ENCODE results near the gene INTS11. TPM values are rescaled to one million over a fixed set of nuclear protein-coding genes. Genes with fewer than 3 reads are reported as not detected.

Gene INTS11
- total and polyA plus RNA-seq, 2 experiments from 2014 or later, result 102 to 161 TPM

DNA sequence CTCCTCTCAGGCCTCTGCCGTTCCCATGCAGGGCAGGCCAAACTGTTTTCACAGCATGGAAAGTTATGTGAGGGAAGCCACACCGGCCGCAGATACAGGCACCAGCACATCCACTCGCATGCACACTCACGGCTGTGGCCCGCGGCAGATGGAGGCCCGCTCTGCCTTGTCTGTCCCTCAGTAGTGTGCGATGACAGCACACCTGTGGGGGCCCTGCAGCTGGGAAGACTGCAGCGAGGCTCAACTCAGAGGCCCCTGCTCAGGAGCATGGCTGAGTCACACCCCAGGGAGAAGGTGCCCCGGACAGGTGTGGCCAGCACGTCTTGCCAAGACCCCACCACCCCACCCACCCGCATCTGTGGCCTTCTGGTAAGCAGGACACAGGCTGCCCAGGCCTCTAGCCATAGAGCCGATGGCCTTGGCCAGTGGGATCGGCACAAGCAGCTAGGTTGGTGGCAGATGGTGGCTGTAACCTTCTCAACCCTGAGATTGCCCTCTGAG lies 49.5 kb downstream of the INTS11 start:
- Histone ChIP-seq H2AFZ (no peak overlapping the region), H3K4me3 (no peak overlapping the region), H3K4me2 (no peak overlapping the region), H3K4me1 (ENCODE audit: insufficient read depth) (no peaks in the 10 kb centered on the region; the same call in 1 of the 2 replicates), H3K27me3 (ENCODE audit: insufficient read depth) (no peaks in the 10 kb centered on the region), H3K79me2 (replicated peaks; ENCODE audit: insufficient read depth) (peaks cover 33% of the 10 kb centered on the region), H3K27ac (ENCODE audit: low read depth) (no peak overlapping the region), H4K20me1 (replicated peaks; ENCODE audit: insufficient read depth) (peaks cover 13% of the 10 kb centered on the region), H3K36me3 (ENCODE audit: insufficient read depth) (no peaks in the 10 kb centered on the region), H3F3A (replicated peaks; ENCODE audit: low read depth) (no peaks in the 10 kb centered on the region), H3K9me2 (ENCODE audit: insufficient read depth) (no peaks in the 10 kb centered on the region)
- no peak for DNase-seq (ENCODE audit: low spot score)
- Mint-ChIP-seq H3K4me1 (peaks cover 25% of the 10 kb centered on the region), H3K27ac (no peak overlapping the region), H3K9me3 (peaks cover 3% of the 10 kb centered on the region; the same call in 1 of the 3 replicates), H3K27me3 (ENCODE audit: insufficient read depth, low read depth, poor library complexity) (peaks cover 18% of the 10 kb centered on the region), H3K36me3 (ENCODE audit: low read depth) (peaks cover 11% of the 10 kb centered on the region; the same call in 2 of the 3 replicates), H3K4me3 (peak overlapping the region; percentile 66)
- TF ChIP-seq JUNB (IDR thresholded peaks at IDR 0.05; ENCODE audit: unreplicated experiment), result no peak
- ATAC-seq, result no peak

- Mint-ChIP-seq H3K4me3 (peak overlapping the region; percentile 66), H3K4me1 (peaks cover 25% of the 10 kb centered on the region), H3K36me3 (ENCODE audit: low read depth) (peaks cover 11% of the 10 kb centered on the region; the same call in 2 of the 3 replicates), H3K9me3 (peaks cover 3% of the 10 kb centered on the region; the same call in 1 of the 3 replicates), H3K27me3 (ENCODE audit: insufficient read depth, low read depth, poor library complexity) (peaks cover 18% of the 10 kb centered on the region), H3K27ac (no peak overlapping the region)
- Histone ChIP-seq H3K4me3 (peak overlapping the region; percentile 74), H3K27me3 (ENCODE audit: insufficient read depth) (no peaks in the 10 kb centered on the region), H3K4me1 (ENCODE audit: insufficient read depth) (no peaks in the 10 kb centered on the region; the same call in 1 of the 2 replicates), H3F3A (replicated peaks; ENCODE audit: low read depth) (no peaks in the 10 kb centered on the region), H2AFZ (peak overlapping the region; percentile 88), H3K9me2 (ENCODE audit: insufficient read depth) (no peaks in the 10 kb centered on the region), H3K36me3 (ENCODE audit: insufficient read depth) (no peaks in the 10 kb centered on the region), H3K27ac (ENCODE audit: low read depth) (no peak overlapping the region), H3K4me2 (peak overlapping the region; percentile 89), H4K20me1 (replicated peaks; ENCODE audit: insufficient read depth) (peaks cover 18% of the 10 kb centered on the region), H3K79me2 (replicated peaks; ENCODE audit: insufficient read depth) (peaks cover 39% of the 10 kb centered on the region)
- peak; percentile 71 for ATAC-seq
- DNase-seq (ENCODE audit: low spot score), result no peak
- TF ChIP-seq JUNB (IDR thresholded peaks at IDR 0.05; ENCODE audit: unreplicated experiment), result no peak
- TF ChIP-seq, protein P1, sequence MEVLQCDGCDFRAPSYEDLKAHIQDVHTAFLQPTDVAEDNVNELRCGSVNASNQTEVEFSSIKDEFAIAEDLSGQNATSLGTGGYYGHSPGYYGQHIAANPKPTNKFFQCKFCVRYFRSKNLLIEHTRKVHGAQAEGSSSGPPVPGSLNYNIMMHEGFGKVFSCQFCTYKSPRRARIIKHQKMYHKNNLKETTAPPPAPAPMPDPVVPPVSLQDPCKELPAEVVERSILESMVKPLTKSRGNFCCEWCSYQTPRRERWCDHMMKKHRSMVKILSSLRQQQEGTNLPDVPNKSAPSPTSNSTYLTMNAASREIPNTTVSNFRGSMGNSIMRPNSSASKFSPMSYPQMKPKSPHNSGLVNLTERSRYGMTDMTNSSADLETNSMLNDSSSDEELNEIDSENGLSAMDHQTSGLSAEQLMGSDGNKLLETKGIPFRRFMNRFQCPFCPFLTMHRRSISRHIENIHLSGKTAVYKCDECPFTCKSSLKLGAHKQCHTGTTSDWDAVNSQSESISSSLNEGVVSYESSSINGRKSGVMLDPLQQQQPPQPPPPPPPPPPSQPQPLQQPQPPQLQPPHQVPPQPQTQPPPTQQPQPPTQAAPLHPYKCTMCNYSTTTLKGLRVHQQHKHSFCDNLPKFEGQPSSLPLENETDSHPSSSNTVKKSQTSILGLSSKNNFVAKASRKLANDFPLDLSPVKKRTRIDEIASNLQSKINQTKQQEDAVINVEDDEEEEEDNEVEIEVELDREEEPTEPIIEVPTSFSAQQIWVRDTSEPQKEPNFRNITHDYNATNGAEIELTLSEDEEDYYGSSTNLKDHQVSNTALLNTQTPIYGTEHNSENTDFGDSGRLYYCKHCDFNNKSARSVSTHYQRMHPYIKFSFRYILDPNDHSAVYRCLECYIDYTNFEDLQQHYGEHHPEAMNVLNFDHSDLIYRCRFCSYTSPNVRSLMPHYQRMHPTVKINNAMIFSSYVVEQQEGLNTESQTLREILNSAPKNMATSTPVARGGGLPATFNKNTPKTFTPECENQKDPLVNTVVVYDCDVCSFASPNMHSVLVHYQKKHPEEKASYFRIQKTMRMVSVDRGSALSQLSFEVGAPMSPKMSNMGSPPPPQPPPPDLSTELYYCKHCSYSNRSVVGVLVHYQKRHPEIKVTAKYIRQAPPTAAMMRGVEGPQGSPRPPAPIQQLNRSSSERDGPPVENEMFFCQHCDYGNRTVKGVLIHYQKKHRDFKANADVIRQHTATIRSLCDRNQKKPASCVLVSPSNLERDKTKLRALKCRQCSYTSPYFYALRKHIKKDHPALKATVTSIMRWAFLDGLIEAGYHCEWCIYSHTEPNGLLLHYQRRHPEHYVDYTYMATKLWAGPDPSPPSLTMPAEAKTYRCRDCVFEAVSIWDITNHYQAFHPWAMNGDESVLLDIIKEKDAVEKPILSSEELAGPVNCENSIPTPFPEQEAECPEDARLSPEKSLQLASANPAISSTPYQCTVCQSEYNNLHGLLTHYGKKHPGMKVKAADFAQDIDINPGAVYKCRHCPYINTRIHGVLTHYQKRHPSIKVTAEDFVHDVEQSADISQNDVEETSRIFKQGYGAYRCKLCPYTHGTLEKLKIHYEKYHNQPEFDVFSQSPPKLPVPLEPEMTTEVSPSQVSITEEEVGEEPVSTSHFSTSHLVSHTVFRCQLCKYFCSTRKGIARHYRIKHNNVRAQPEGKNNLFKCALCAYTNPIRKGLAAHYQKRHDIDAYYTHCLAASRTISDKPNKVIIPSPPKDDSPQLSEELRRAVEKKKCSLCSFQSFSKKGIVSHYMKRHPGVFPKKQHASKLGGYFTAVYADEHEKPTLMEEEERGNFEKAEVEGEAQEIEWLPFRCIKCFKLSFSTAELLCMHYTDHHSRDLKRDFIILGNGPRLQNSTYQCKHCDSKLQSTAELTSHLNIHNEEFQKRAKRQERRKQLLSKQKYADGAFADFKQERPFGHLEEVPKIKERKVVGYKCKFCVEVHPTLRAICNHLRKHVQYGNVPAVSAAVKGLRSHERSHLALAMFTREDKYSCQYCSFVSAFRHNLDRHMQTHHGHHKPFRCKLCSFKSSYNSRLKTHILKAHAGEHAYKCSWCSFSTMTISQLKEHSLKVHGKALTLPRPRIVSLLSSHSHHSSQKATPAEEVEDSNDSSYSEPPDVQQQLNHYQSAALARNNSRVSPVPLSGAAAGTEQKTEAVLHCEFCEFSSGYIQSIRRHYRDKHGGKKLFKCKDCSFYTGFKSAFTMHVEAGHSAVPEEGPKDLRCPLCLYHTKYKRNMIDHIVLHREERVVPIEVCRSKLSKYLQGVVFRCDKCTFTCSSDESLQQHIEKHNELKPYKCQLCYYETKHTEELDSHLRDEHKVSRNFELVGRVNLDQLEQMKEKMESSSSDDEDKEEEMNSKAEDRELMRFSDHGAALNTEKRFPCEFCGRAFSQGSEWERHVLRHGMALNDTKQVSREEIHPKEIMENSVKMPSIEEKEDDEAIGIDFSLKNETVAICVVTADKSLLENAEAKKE (CRISPR knock-in tag; IDR thresholded peaks at IDR 0.05), result no peak
- TF ChIP-seq CREB1 (CRISPR knock-in tag; IDR thresholded peaks at IDR 0.05; ENCODE audit: low read depth), result no peak
- no peak for TF ChIP-seq EZH2phosphoT487 (IDR thresholded peaks at IDR 0.05; ENCODE audit: unreplicated experiment)
- no peak for TF ChIP-seq ETS1 (IDR thresholded peaks at IDR 0.05)
- TF ChIP-seq NANOG (IDR thresholded peaks at IDR 0.05; ENCODE audit: borderline replicate concordance), result no peak
- TF ChIP-seq CTCF (conservative IDR thresholded peaks at IDR 0.05; ENCODE audit: low read depth in 2 of 2), result no peak
- TF ChIP-seq ZNF331 (CRISPR knock-in tag; IDR thresholded peaks at IDR 0.05; ENCODE audit: low read depth), result no peak
- TF ChIP-seq EZH2 (IDR thresholded peaks at IDR 0.05; ENCODE audit: low read depth, unreplicated experiment), result no peak
- TF ChIP-seq POLR2AphosphoS5 (IDR thresholded peaks at IDR 0.05; ENCODE audit: low read depth), result no peak
These were observed 50.0 kb downstream of the INTS11 start for GRCh38 chr1:1274299-1274930.

Measured in GM23338 (cell line).